Loucy (cell line): ENCODE data around the gene VPS9D1.

Experiments used
- H2AFZ ChIP-seq: fragments of 200-600 bp; sonication (generic); 2 replicates; pipeline ENCODE4 v1.6.0; 2016; ENCODE audit warnings: antibody characterized with exemption, mild to moderate bottlenecking, low read length, moderate library complexity
- H3F3A ChIP-seq: fragments of 200-600 bp; 2 replicates; pipeline ENCODE4 v1.6.0; 2016; ENCODE audit warnings: antibody characterized with exemption, low read depth, mild to moderate bottlenecking
- H3K27me3 ChIP-seq: fragments of 200-600 bp; sonication (generic); 2 replicates; pipeline ENCODE4 v1.6.1; 2014; ENCODE audit warnings: low read length, mild to moderate bottlenecking; ENCODE audit not compliant: insufficient read depth, poor library complexity, severe bottlenecking
- H3K36me3 ChIP-seq: fragments of 200-600 bp; sonication (generic); 2 replicates; pipeline ENCODE4 v1.6.1; 2016; ENCODE audit warnings: low read length; ENCODE audit not compliant: insufficient read depth
- H3K4me1 ChIP-seq: fragments of 200-600 bp; sonication (generic); 2 replicates; pipeline ENCODE4 v1.5.1; 2014; ENCODE audit warnings: low read length, mild to moderate bottlenecking; ENCODE audit not compliant: insufficient read depth, poor library complexity, severe bottlenecking
- H3K4me2 ChIP-seq: fragments of 200-600 bp; sonication (generic); 2 replicates; pipeline ENCODE4 v1.6.0; 2014; ENCODE audit warnings: antibody characterized with exemption, low read length, low read depth, mild to moderate bottlenecking; ENCODE audit not compliant: poor library complexity, severe bottlenecking
- H3K4me3 ChIP-seq: fragments of 200-600 bp; sonication (generic); 2 replicates; pipeline ENCODE4 v1.5.1; 2014; ENCODE audit warnings: low read length, mild to moderate bottlenecking, mixed read lengths; ENCODE audit not compliant: poor library complexity, severe bottlenecking
- H3K79me2 ChIP-seq: fragments of 200-600 bp; sonication (generic); 2 replicates; pipeline ENCODE4 v1.6.1; 2014; ENCODE audit warnings: low read length; ENCODE audit not compliant: insufficient read depth
- H3K9ac ChIP-seq: fragments of 200-600 bp; sonication (generic); 2 replicates; pipeline ENCODE4 v1.6.0; 2014; ENCODE audit warnings: mild to moderate bottlenecking, low read depth, low read length, moderate library complexity; ENCODE audit not compliant: poor library complexity, severe bottlenecking
- H3K9me2 ChIP-seq: fragments of 200-600 bp; sonication (generic); replicated peaks from 2 replicates; pipeline ENCODE4 v1.6.1; 2016; ENCODE audit warnings: low read depth, low read length, mixed read lengths
- H3K9me3 ChIP-seq: fragments of 200-600 bp; sonication (generic); 2 replicates; pipeline ENCODE4 v1.6.1; 2014; ENCODE audit warnings: mild to moderate bottlenecking, antibody characterized with exemption, low read length, low read depth; ENCODE audit not compliant: insufficient read depth
- H4K20me1 ChIP-seq: fragments of 200-600 bp; sonication (generic); 2 replicates; pipeline ENCODE4 v1.6.0; 2014; ENCODE audit warnings: antibody characterized with exemption, low read length, mild to moderate bottlenecking; ENCODE audit not compliant: insufficient read depth, poor library complexity, severe bottlenecking
- CTCF ChIP-seq: fragments of 200-600 bp; sonication (generic); conservative IDR thresholded peaks from 2 replicates; pipeline ENCODE4 v1.5.1; 2014; ENCODE audit warnings: mild to moderate bottlenecking, antibody characterized with exemption, low read length
- EZH2phosphoT487 ChIP-seq: fragments of 200-600 bp; IDR thresholded peaks from 2 replicates; pipeline ENCODE4 v1.6.1; 2018; ENCODE audit warnings: antibody characterized with exemption, mild to moderate bottlenecking, moderate library complexity, borderline replicate concordance

Gene VPS9D1

GRCh38 chr16:89708481-89708931 is 12.2 kb downstream of the VPS9D1 start:
- Histone ChIP-seq H3K4me2 (no peak overlapping the region), H3K9me3 (no peaks in the 10 kb centered on the region), H2AFZ (no peak overlapping the region), H3K9ac (no peak overlapping the region), H3K9me2 (no peaks in the 10 kb centered on the region), H3F3A (no peaks in the 10 kb centered on the region), H3K4me3 (no peak overlapping the region), H4K20me1 (no peaks in the 10 kb centered on the region), H3K4me1 (no peaks in the 10 kb centered on the region), H3K27me3 (no peaks in the 10 kb centered on the region), H3K79me2 (no peaks in the 10 kb centered on the region), H3K36me3 (no peaks in the 10 kb centered on the region)
- TF ChIP-seq EZH2phosphoT487 (no peak), CTCF (no peak)

GRCh38 chr16:89707695-89708094 is 13.0 kb downstream of the VPS9D1 start:
- no peak overlapping the region for H3K9ac ChIP-seq
- no peak for TF ChIP-seq EZH2phosphoT487
- TF ChIP-seq CTCF: no peak
- no peak overlapping the region for H3K4me3 ChIP-seq
- no peaks in the 10 kb centered on the region for H3K9me3 ChIP-seq
- no peaks in the 10 kb centered on the region for H3K4me1 ChIP-seq
- H4K20me1 ChIP-seq: no peaks in the 10 kb centered on the region
- H3F3A ChIP-seq: no peaks in the 10 kb centered on the region
- H2AFZ ChIP-seq: no peak overlapping the region
- H3K9me2 ChIP-seq: no peaks in the 10 kb centered on the region
- H3K79me2 ChIP-seq: no peaks in the 10 kb centered on the region
- H3K36me3 ChIP-seq: no peaks in the 10 kb centered on the region
- no peak overlapping the region for H3K4me2 ChIP-seq
- H3K27me3 ChIP-seq: no peaks in the 10 kb centered on the region

- H3K27me3 ChIP-seq: no peaks in the 10 kb centered on the region
- H3K9me2 ChIP-seq: no peaks in the 10 kb centered on the region
- H3K4me2 ChIP-seq: peak overlapping the region; percentile 57
- no peaks in the 10 kb centered on the region for H3K36me3 ChIP-seq
- peaks cover 2% of the 10 kb centered on the region for H3K4me1 ChIP-seq
- TF ChIP-seq CTCF: no peak
- no peak for TF ChIP-seq EZH2phosphoT487
- H4K20me1 ChIP-seq: no peaks in the 10 kb centered on the region
- peak overlapping the region; percentile 35 for H3K4me3 ChIP-seq
- no peak overlapping the region for H3K9ac ChIP-seq
- H3K9me3 ChIP-seq: no peaks in the 10 kb centered on the region
- no peaks in the 10 kb centered on the region for H3F3A ChIP-seq
- H2AFZ ChIP-seq: peak overlapping the region; percentile 30; the same call in 1 of the 2 replicates
- H3K79me2 ChIP-seq: no peaks in the 10 kb centered on the region
These were observed 14.0 kb downstream of the VPS9D1 start for GRCh38 chr16:89706518-89707260.
